ENCODE results near the gene FRS3. TPM values are rescaled to one million over a fixed set of nuclear protein-coding genes. Genes with fewer than 3 reads are reported as not detected.

FRS3 gene
- total RNA-seq, 2 donors from 2014 or later, result 2.6 to 3.2 TPM

DNA sequence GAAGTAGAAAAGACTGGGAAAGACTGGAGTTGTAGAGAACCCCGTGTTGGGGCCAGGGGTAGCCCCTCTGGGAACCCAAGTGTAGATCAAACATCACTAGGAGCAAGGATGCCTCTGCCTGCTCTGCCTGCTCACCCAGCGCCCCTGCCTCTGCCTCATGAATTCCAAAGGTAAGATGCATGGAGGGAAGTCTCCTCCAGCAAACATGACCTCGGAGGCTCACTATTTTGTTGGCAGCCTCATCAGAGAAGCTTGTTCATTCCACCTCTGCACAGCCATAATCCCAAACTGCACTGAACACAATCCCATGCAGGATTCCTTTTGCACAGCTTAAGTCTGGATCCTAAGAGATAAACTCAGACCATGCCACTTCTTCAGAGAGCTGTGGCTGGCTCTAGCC, 4.9 kb downstream of the FRS3 start:
- TF ChIP-seq, protein P1, sequence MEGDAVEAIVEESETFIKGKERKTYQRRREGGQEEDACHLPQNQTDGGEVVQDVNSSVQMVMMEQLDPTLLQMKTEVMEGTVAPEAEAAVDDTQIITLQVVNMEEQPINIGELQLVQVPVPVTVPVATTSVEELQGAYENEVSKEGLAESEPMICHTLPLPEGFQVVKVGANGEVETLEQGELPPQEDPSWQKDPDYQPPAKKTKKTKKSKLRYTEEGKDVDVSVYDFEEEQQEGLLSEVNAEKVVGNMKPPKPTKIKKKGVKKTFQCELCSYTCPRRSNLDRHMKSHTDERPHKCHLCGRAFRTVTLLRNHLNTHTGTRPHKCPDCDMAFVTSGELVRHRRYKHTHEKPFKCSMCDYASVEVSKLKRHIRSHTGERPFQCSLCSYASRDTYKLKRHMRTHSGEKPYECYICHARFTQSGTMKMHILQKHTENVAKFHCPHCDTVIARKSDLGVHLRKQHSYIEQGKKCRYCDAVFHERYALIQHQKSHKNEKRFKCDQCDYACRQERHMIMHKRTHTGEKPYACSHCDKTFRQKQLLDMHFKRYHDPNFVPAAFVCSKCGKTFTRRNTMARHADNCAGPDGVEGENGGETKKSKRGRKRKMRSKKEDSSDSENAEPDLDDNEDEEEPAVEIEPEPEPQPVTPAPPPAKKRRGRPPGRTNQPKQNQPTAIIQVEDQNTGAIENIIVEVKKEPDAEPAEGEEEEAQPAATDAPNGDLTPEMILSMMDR (IDR thresholded peaks at IDR 0.05), result no peak
- DNase-seq (ENCODE audit: low spot score) (no peak), ATAC-seq (ENCODE audit: insufficient number of reproducible peaks, low FRiP score, low read depth) (no peak)
- peaks cover 38% of the 10 kb centered on the region for H3K36me3 ChIP-seq
- H3K4me3 ChIP-seq, result no peak overlapping the region
- H3K27me3 ChIP-seq (replicated peaks; ENCODE audit: insufficient read depth), result no peaks in the 10 kb centered on the region
- H3K4me1 ChIP-seq (ENCODE audit: control insufficient read depth in 1 of 2, low read depth in 2 of 2), result peaks cover 5 to 8% of the 10 kb centered on the region in 2 donors
- H3K9me3 ChIP-seq, result no peaks in the 10 kb centered on the region
- no peak overlapping the region for H3K27ac ChIP-seq

GRCh38 chr6:41771058-41771983, 8.4 kb downstream of the FRS3 start:
- H3K27ac ChIP-seq, result no peak overlapping the region
- DNase-seq (ENCODE audit: low spot score) (no peak), ATAC-seq (ENCODE audit: insufficient number of reproducible peaks, low FRiP score, low read depth) (no peak)
- TF ChIP-seq, protein P1 (IDR thresholded peaks at IDR 0.05), result no peak
- H3K4me1 ChIP-seq (ENCODE audit: control insufficient read depth in 1 of 2, low read depth in 2 of 2), result peaks cover 0 to 7% of the 10 kb centered on the region in 2 donors
- peaks cover 38% of the 10 kb centered on the region for H3K36me3 ChIP-seq
- no peak overlapping the region for H3K4me3 ChIP-seq
- H3K9me3 ChIP-seq, result no peaks in the 10 kb centered on the region
- no peaks in the 10 kb centered on the region for H3K27me3 ChIP-seq (replicated peaks; ENCODE audit: insufficient read depth)

GRCh38 chr6:41770381-41771057, 9.2 kb downstream of the FRS3 start:
- Histone ChIP-seq H3K36me3 (peaks cover 38% of the 10 kb centered on the region), H3K4me3 (no peak overlapping the region), H3K27ac (no peak overlapping the region), H3K9me3 (no peaks in the 10 kb centered on the region), H3K4me1 (ENCODE audit: control insufficient read depth in 1 of 2, low read depth in 2 of 2) (peaks cover 0 to 7% of the 10 kb centered on the region in 2 donors), H3K27me3 (replicated peaks; ENCODE audit: insufficient read depth) (no peaks in the 10 kb centered on the region)
- DNase-seq (ENCODE audit: low spot score) (no peak), ATAC-seq (ENCODE audit: insufficient number of reproducible peaks, low FRiP score, low read depth) (no peak)
- TF ChIP-seq, protein P1 (IDR thresholded peaks at IDR 0.05), result no peak

DNA sequence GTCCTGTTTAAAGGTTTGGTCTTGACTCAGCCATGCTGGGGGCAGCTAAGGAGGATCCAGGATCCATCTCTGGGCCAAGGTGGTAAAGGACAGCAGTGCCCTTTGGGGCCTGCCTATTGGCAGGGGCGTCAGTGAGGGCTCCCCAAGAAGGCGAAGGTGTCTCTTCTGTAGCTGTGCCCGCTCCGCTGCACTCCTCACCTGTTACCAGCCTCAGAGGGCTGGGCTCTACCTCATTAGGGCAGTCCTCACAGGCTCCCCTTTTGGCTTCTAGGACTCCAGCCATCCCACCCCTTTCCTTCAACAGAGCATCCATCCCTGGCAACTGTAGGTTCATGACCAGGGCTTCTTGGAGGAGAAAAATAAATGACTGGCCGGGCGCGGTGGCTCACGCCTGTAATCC, 10.3 kb downstream of the FRS3 start:
- H3K27ac ChIP-seq, result no peak overlapping the region
- no peaks in the 10 kb centered on the region for H3K9me3 ChIP-seq
- no peaks in the 10 kb centered on the region for H3K27me3 ChIP-seq (replicated peaks; ENCODE audit: insufficient read depth)
- no peak overlapping the region for H3K4me3 ChIP-seq
- peaks cover 0 to 7% of the 10 kb centered on the region in 2 donors for H3K4me1 ChIP-seq (ENCODE audit: control insufficient read depth in 1 of 2, low read depth in 2 of 2)
- ATAC-seq (ENCODE audit: insufficient number of reproducible peaks, low FRiP score, low read depth) (no peak), DNase-seq (ENCODE audit: low spot score) (no peak)
- TF ChIP-seq, protein P1 (IDR thresholded peaks at IDR 0.05), result no peak
- H3K36me3 ChIP-seq, result peaks cover 30% of the 10 kb centered on the region

All from thoracic aorta (tissue), 2 donors.